H9 (cell line): ENCODE results near the gene GFY. TPM values are rescaled to one million over a fixed set of nuclear protein-coding genes. Genes with fewer than 3 reads are reported as not detected.
"Not testable (repeated sequence)": the region's sequence is repeated elsewhere in the genome, so short reads cannot be mapped to it uniquely, and the experiment has no call there.

ENCODE experiments used
- DNase-seq: peaks from one replicate; pipeline ENCODE4 v3.0.0-alpha.2; 2017
- H2AFZ ChIP-seq: one replicate; pipeline ENCODE4 v1.6.1; 2013; ENCODE audit warnings: mild to moderate bottlenecking, low read length, control low read depth, moderate library complexity
- H2AK5ac ChIP-seq: 2 replicates; pipeline ENCODE4 v1.6.1; 2013; ENCODE audit warnings: low read length, control low read depth, mixed read lengths; ENCODE audit not compliant: insufficient read length
- H2BK120ac ChIP-seq: one replicate; pipeline ENCODE4 v1.6.1; 2013; ENCODE audit warnings: low read depth, mild to moderate bottlenecking, low read length, control low read depth, inconsistent platforms; ENCODE audit not compliant: poor library complexity, severe bottlenecking
- H2BK12ac ChIP-seq: 2 replicates; pipeline ENCODE4 v1.6.1; 2013; ENCODE audit warnings: low read length, control low read depth, mixed read lengths, low read depth; ENCODE audit not compliant: insufficient read length
- H2BK15ac ChIP-seq: 2 replicates; pipeline ENCODE4 v1.6.1; 2013; ENCODE audit warnings: low read depth, low read length, control low read depth
- H2BK20ac ChIP-seq: one replicate; pipeline ENCODE4 v1.6.1; 2013; ENCODE audit warnings: low read depth, mild to moderate bottlenecking, low read length, control low read depth, inconsistent platforms; ENCODE audit not compliant: poor library complexity, severe bottlenecking
- H2BK5ac ChIP-seq: 2 replicates; pipeline ENCODE4 v1.6.1; 2013; ENCODE audit warnings: low read length, control low read depth, mixed read lengths; ENCODE audit not compliant: insufficient read length
- H3K14ac ChIP-seq: 2 replicates; pipeline ENCODE4 v1.6.1; 2013; ENCODE audit warnings: low read length, control low read depth; ENCODE audit not compliant: insufficient read depth
- H3K18ac ChIP-seq: 2 replicates; pipeline ENCODE4 v1.6.1; 2013; ENCODE audit warnings: low read depth, mild to moderate bottlenecking, mixed read lengths, low read length, control low read depth; ENCODE audit not compliant: insufficient read length
- H3K23ac ChIP-seq: 2 replicates; pipeline ENCODE4 v1.6.1; 2013; ENCODE audit warnings: low read length, control low read depth, mixed read lengths, low read depth; ENCODE audit not compliant: insufficient read length
- H3K23me2 ChIP-seq: 2 replicates; pipeline ENCODE4 v1.6.1; 2013; ENCODE audit warnings: low read depth, mild to moderate bottlenecking, mixed read lengths, low read length, control low read depth; ENCODE audit not compliant: insufficient read length, poor library complexity, severe bottlenecking
- H3K27ac ChIP-seq: 2 replicates; pipeline ENCODE4 v1.5.1; 2013; ENCODE audit warnings: low read length, control low read depth, mixed read lengths, low read depth; ENCODE audit not compliant: insufficient read length
- H3K27me3 ChIP-seq: 2 replicates; pipeline ENCODE4 v1.6.1; 2013; ENCODE audit warnings: low read length, control low read depth, inconsistent platforms; ENCODE audit not compliant: insufficient read depth
- H3K4ac ChIP-seq: 2 replicates; pipeline ENCODE4 v1.6.1; 2013; ENCODE audit warnings: low read depth, mild to moderate bottlenecking, control low read depth, inconsistent platforms, low read length, moderate library complexity
- H3K4me1 ChIP-seq: 2 replicates; pipeline ENCODE4 v1.6.1; 2013; ENCODE audit warnings: low read length, control low read depth, inconsistent platforms; ENCODE audit not compliant: insufficient read depth
- H3K4me2 ChIP-seq: 2 replicates; pipeline ENCODE4 v1.6.1; 2013; ENCODE audit warnings: low read length, control low read depth, mixed read lengths; ENCODE audit not compliant: insufficient read length, insufficient read depth
- H3K56ac ChIP-seq: 2 replicates; pipeline ENCODE4 v1.6.1; 2013; ENCODE audit warnings: low read depth, mild to moderate bottlenecking, mixed read lengths, low read length, control low read depth; ENCODE audit not compliant: insufficient read length
- H3K79me1 ChIP-seq: 2 replicates; pipeline ENCODE4 v1.6.1; 2013; ENCODE audit warnings: low read depth, mild to moderate bottlenecking, moderate library complexity, low read length, control low read depth, inconsistent platforms; ENCODE audit not compliant: insufficient read depth, poor library complexity, severe bottlenecking
- H3K79me2 ChIP-seq: 2 replicates; pipeline ENCODE4 v1.6.1; 2013; ENCODE audit warnings: low read length, control low read depth, inconsistent platforms; ENCODE audit not compliant: insufficient read depth
- H3K9ac ChIP-seq: 2 replicates; pipeline ENCODE4 v1.6.1; 2013; ENCODE audit warnings: low read length, control low read depth, mixed read lengths; ENCODE audit not compliant: insufficient read length; ENCODE audit errors: extremely low read depth
- H3K9me3 ChIP-seq: one replicate; pipeline ENCODE4 v1.6.1; 2013; ENCODE audit warnings: low read depth, low read length, inconsistent platforms; ENCODE audit not compliant: control insufficient read depth
- H3T11ph ChIP-seq: one replicate; pipeline ENCODE4 v1.6.1; 2013; ENCODE audit warnings: mild to moderate bottlenecking, low read length, control low read depth, inconsistent platforms
- H4K20me1 ChIP-seq: one replicate; pipeline ENCODE4 v1.6.1; 2013; ENCODE audit not compliant: control insufficient read depth, insufficient read length, insufficient read depth
- H4K5ac ChIP-seq: 2 replicates; pipeline ENCODE4 v1.6.1; 2013; ENCODE audit warnings: low read depth, mild to moderate bottlenecking, mixed read lengths, low read length, control low read depth; ENCODE audit not compliant: insufficient read length
- H4K8ac ChIP-seq: replicated peaks from 2 replicates; pipeline ENCODE4 v1.6.1; 2013; ENCODE audit warnings: low read length, control low read depth, mixed read lengths, low read depth; ENCODE audit not compliant: insufficient read length
- H4K91ac ChIP-seq: 2 replicates; pipeline ENCODE4 v1.6.1; 2013; ENCODE audit warnings: low read depth, mild to moderate bottlenecking, moderate library complexity, mixed read lengths, low read length, control low read depth; ENCODE audit not compliant: insufficient read length
- H3K27ac Mint-ChIP-seq, 3 experiments: 2 replicates in 2 of 3; 3 replicates in 1 of 3; pipeline ENCODE4 v1.8.0; 2020 to 2021; ENCODE audit warnings: mixed read lengths in 3 of 3, mild to moderate bottlenecking in 1 of 3, moderate library complexity in 1 of 3
- H3K27me3 Mint-ChIP-seq: 2 replicates; pipeline ENCODE4 v1.8.0; 2021; ENCODE audit warnings: low read depth, mild to moderate bottlenecking, moderate library complexity, mixed read lengths
- H3K36me3 Mint-ChIP-seq, 3 experiments: 2 replicates in 2 of 3; 3 replicates in 1 of 3; pipeline ENCODE4 v1.8.0; 2020 to 2021; ENCODE audit warnings: low read depth in 3 of 3, mixed read lengths in 3 of 3; ENCODE audit not compliant: insufficient read depth in 1 of 3
- H3K4me1 Mint-ChIP-seq, 2 experiments: 2 replicates each; pipeline ENCODE4 v1.8.0; 2020; ENCODE audit warnings: mixed read lengths in 2 of 2
- H3K4me3 Mint-ChIP-seq, 2 experiments: 2 replicates in 1 of 2; 3 replicates in 1 of 2; pipeline ENCODE4 v1.8.0; 2020 to 2021; ENCODE audit warnings: mild to moderate bottlenecking in 2 of 2, mixed read lengths in 2 of 2, moderate library complexity in 1 of 2
- H3K9me3 Mint-ChIP-seq, 2 experiments: 2 replicates in 1 of 2; 3 replicates in 1 of 2; pipeline ENCODE4 v1.8.0; 2020; ENCODE audit warnings: mild to moderate bottlenecking in 2 of 2, mixed read lengths in 2 of 2, moderate library complexity in 1 of 2
- CTCF ChIP-seq: fragments of 200-600 bp; sonication (generic); conservative IDR thresholded peaks from 3 replicates; pipeline ENCODE4 v1.8.0; 2021; ENCODE audit warnings: antibody characterized with exemption, mild to moderate bottlenecking
- WGBS: extraction: QIAGEN DNeasy Blood & Tissue Kit; methylation state at CpG from one replicate; pipeline ENCODE4 v1.1.7; 2013; ENCODE audit warnings: missing lambda C conversion rate, low lambda C conversion rate, mixed read lengths; ENCODE audit not compliant: insufficient read length; ENCODE audit errors: extremely low coverage; 5-methylcytosine and 5-hydroxymethylcytosine counted together
- total RNA-seq: library from RNA; stranded (reverse); gene quantifications from 2 replicates; pipeline ENCODE4 v1.2.1, GENCODE V29; 2021

The GFY gene
- total RNA-seq, 1 experiment from 2014 or later: 1.3 TPM

- Histone ChIP-seq H2BK15ac (no peak overlapping the region), H3K4me2 (no peak overlapping the region)
- no peak overlapping the region; a peak in 1 of 7 replicates for H3K27ac Mint-ChIP-seq
These were observed 34.2 kb downstream of the GFY start for GRCh38 chr19:49459388-49459787.

GRCh38 chr19:49461130-49461529 lies 35.9 kb downstream of the GFY start:
- H3K27me3 Mint-ChIP-seq, H4K8ac ChIP-seq: not testable (repeated sequence)

More at GRCh38 chr19:49459388-49459787, 34.2 kb downstream of the GFY start:
- H2BK5ac ChIP-seq: no peak overlapping the region
- H2BK20ac ChIP-seq: no peak overlapping the region
- no peak overlapping the region for H2BK12ac ChIP-seq
- no peak overlapping the region for H2AK5ac ChIP-seq
- H3K27ac ChIP-seq: no peak overlapping the region
- no peak overlapping the region for H3T11ph ChIP-seq
- no peak overlapping the region for H4K91ac ChIP-seq
- no peak overlapping the region for H4K8ac ChIP-seq
- no peak overlapping the region for H3K4ac ChIP-seq
- peaks cover 0 to under 1% of the 10 kb centered on the region in 2 experiments; a peak in 2 of 4 replicates for H3K4me1 Mint-ChIP-seq
- H2AFZ ChIP-seq: no peak overlapping the region
- H3K4me1 ChIP-seq: no peaks in the 10 kb centered on the region
- no peaks in the 10 kb centered on the region for H3K27me3 ChIP-seq
- H3K9me3 Mint-ChIP-seq: no peaks in the 10 kb centered on the region
- H3K79me1 ChIP-seq: no peaks in the 10 kb centered on the region
- no peaks in the 10 kb centered on the region for H3K27me3 Mint-ChIP-seq
- no peaks in the 10 kb centered on the region for H3K79me2 ChIP-seq
- no peak overlapping the region for H4K5ac ChIP-seq
- H3K14ac ChIP-seq: no peak overlapping the region
- H3K36me3 Mint-ChIP-seq: peaks cover 17 to 39% (median 39%) of the 10 kb centered on the region in 3 experiments; a peak in 6 of 7 replicates
- no peak for TF ChIP-seq CTCF
- H3K4me3 Mint-ChIP-seq: no peak overlapping the region
- H3K23me2 ChIP-seq: no peaks in the 10 kb centered on the region
- H2BK120ac ChIP-seq: no peak overlapping the region
- no peak overlapping the region for H3K18ac ChIP-seq
- H4K20me1 ChIP-seq: no peaks in the 10 kb centered on the region
- H3K23ac ChIP-seq: no peak overlapping the region
- no peaks in the 10 kb centered on the region for H3K9me3 ChIP-seq
- no peak overlapping the region for H3K9ac ChIP-seq
- DNase-seq: no peak
- H3K56ac ChIP-seq: no peak overlapping the region
- no CpG with 5 or more reads among the region's 12 CpGs for WGBS

More at GRCh38 chr19:49461130-49461529, 35.9 kb downstream of the GFY start:
- H3K27ac ChIP-seq, H3K27me3 ChIP-seq, H3K4me1 Mint-ChIP-seq, H3K4me1 ChIP-seq, H3K18ac ChIP-seq, H4K91ac ChIP-seq, H3K56ac ChIP-seq, H2BK120ac ChIP-seq, H3K4ac ChIP-seq, H3K23me2 ChIP-seq, H3K14ac ChIP-seq, H3K79me1 ChIP-seq, H3K23ac ChIP-seq, H3T11ph ChIP-seq, H2BK5ac ChIP-seq, DNase-seq, H3K9me3 ChIP-seq, H2AK5ac ChIP-seq, H2AFZ ChIP-seq, H2BK12ac ChIP-seq, H3K4me3 Mint-ChIP-seq, H4K20me1 ChIP-seq, H3K79me2 ChIP-seq, H3K9ac ChIP-seq, H4K5ac ChIP-seq, H3K27ac Mint-ChIP-seq, H3K9me3 Mint-ChIP-seq, H3K4me2 ChIP-seq, H2BK20ac ChIP-seq, H2BK15ac ChIP-seq: not testable (repeated sequence)
- H3K36me3 Mint-ChIP-seq: peaks cover 21 to 39% (median 38%) of the 10 kb centered on the region in 3 experiments; a peak in 6 of 7 replicates
- WGBS: no CpG with 5 or more reads among the region's 1 CpG
